ENCODE results near the gene CDIPT.
"Not testable (repeated sequence)": the region's sequence is repeated elsewhere in the genome, so short reads cannot be mapped to it uniquely, and the experiment has no call there.

Gene CDIPT

DNA sequence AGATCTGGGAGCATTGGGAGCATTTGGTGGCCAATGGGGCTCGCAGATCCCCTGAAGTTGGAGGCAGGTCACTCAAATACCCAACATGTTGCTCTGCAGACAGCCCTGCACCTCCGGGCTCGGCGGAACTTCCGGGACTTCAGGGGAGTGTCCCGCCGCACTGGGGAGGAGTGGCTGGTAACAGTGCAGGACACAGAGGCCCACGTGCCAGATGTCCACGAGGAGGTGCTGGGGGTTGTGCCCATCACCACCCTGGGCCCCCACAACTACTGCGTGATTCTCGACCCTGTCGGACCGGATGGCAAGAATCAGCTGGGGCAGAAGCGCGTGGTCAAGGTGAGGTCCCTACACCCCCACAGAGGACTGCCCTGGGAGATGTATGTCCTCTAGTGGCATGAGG lies 26.4 kb downstream of the CDIPT start:
- DNase-seq (ENCODE audit: low read depth, low spot score) = no peak
- ChIA-PET CTCF (interaction anchor here (5.4 kb wide), 1 partner anchor 11 kb away, joined by 37 read pairs; no protein-coding TSS in a partner anchor), POLR2A (no interaction called here)

DNA sequence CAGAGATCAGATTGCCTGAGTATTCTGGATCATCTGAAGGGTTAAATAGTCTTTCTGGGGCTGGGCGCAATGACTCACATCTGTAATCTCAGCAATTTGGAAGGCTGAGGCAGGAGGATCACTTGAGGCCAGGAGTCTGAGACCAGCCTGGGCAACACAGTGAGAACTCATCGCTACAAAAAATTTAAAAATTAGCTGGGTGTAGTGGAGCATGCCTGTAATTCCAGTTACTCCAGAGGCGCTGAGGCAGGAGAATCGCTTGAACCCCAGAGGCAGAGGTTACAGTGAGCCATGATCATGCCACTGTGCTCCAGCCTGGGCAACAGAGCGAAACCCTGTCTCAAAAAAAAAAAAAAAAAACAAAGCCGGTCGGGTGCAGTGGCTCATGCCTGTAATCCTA lies 27.1 kb downstream of the CDIPT start:
- ChIA-PET POLR2A (interaction anchor here (0.7 kb wide), 2 partner anchors 13 to 63 kb away, joined by 3 read pairs; partner anchors contain the start of gene SEZ6L2), CTCF (interaction anchor here (5.4 kb wide), 1 partner anchor 12 kb away, joined by 37 read pairs; no protein-coding TSS in a partner anchor)
- DNase-seq (ENCODE audit: low read depth, low spot score) = no peak
- TF ChIP-seq, protein P1, sequence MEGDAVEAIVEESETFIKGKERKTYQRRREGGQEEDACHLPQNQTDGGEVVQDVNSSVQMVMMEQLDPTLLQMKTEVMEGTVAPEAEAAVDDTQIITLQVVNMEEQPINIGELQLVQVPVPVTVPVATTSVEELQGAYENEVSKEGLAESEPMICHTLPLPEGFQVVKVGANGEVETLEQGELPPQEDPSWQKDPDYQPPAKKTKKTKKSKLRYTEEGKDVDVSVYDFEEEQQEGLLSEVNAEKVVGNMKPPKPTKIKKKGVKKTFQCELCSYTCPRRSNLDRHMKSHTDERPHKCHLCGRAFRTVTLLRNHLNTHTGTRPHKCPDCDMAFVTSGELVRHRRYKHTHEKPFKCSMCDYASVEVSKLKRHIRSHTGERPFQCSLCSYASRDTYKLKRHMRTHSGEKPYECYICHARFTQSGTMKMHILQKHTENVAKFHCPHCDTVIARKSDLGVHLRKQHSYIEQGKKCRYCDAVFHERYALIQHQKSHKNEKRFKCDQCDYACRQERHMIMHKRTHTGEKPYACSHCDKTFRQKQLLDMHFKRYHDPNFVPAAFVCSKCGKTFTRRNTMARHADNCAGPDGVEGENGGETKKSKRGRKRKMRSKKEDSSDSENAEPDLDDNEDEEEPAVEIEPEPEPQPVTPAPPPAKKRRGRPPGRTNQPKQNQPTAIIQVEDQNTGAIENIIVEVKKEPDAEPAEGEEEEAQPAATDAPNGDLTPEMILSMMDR (IDR thresholded peaks at IDR 0.05; ENCODE audit: insufficient read depth, low read length, missing control alignments) = no peak
- no peak overlapping the region for H3K4me3 ChIP-seq (ENCODE audit: low read depth, low read length)

More for the DNA sequence above, 26.4 kb downstream of the CDIPT start:
- no peak overlapping the region for H3K4me3 ChIP-seq (ENCODE audit: low read depth, low read length)
- TF ChIP-seq, protein P1 (IDR thresholded peaks at IDR 0.05; ENCODE audit: insufficient read depth, low read length, missing control alignments) = no peak

DNA sequence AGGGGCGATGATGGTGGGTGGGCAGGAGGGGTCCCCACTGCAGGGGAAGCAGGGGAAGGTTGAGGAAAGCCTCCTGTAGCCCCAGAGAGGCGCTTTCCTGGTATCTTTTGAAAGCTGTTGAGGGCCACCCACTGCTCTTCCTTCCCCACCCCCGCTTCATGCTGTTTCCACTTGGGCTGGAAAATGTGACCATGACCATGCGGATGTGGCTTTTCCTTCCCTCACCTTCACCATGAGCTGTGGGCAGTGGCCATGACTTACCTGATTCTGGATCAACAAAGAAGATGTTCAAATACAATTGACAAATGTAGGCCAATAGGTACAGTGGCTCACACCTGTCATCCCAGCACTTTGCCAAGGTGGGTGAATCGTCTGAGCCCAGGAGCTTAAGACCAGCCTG lies 28.9 kb downstream of the CDIPT start:
- TF ChIP-seq, protein P1 (IDR thresholded peaks at IDR 0.05; ENCODE audit: insufficient read depth, low read length, missing control alignments) = no peak
- H3K4me3 ChIP-seq (ENCODE audit: low read depth, low read length) = no peak overlapping the region
- no peak for DNase-seq (ENCODE audit: low read depth, low spot score)
- POLR2A ChIA-PET = no interaction called here
- CTCF ChIA-PET = interaction anchor here (1.4 to 5.4 kb wide), 3 partner anchors 11 to 50 kb away, joined by 3 to 37 read pairs (median 5); no protein-coding TSS in a partner anchor

DNA sequence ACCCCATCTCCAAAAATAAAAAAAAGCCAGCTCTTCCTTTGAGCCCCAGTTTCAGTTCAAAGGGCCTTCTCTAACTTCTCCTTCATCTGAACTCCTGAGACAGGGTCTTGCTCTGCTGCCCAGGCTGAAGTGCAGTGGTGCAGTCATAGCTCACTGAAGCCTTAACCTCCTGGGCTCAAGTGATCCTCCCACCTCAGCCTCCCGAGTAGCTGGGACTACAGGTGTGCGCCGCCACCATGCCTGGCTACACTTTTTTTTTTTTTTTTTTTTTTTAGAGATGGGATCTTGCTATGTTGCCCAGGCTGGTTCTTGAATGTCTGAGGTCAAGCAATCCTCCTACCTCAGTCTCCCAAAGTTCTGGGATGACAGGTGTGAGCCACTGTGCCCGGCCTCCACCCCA lies 29.8 kb downstream of the CDIPT start:
- H3K4me3 ChIP-seq (ENCODE audit: low read depth, low read length); POLR2A ChIA-PET; DNase-seq (ENCODE audit: low read depth, low spot score): not testable (repeated sequence)
- CTCF ChIA-PET = interaction anchor here (1.7 to 5.4 kb wide), 2 partner anchors 15 to 49 kb away, joined by 3 to 37 read pairs; no protein-coding TSS in a partner anchor

DNA sequence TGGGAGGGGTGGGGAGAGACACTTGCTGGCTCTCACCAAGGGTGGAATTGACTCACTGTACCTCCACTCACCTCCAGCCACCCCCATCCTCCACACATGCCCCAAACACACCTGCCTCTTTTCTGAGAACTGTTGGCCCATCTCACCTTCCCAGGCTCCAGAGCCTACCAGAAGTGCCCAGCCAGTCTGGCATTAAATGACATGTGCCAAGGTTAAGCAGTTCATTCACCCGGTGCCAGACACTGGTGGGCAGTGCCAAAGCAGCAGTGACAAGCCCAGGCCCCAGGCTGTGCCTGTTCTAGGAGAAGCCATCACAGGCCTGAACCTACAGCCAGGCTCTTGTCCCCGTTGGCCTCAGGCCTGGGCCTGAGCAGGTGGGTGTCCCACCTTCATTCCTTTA lies 31.5 kb downstream of the CDIPT start:
- CTCF ChIA-PET = no interaction called here
- POLR2A ChIA-PET = interaction anchor here (0.7 kb wide), 1 partner anchor 11 kb away, joined by 3 read pairs; no protein-coding TSS in a partner anchor
- DNase-seq (ENCODE audit: low read depth, low spot score) = no peak

DNA sequence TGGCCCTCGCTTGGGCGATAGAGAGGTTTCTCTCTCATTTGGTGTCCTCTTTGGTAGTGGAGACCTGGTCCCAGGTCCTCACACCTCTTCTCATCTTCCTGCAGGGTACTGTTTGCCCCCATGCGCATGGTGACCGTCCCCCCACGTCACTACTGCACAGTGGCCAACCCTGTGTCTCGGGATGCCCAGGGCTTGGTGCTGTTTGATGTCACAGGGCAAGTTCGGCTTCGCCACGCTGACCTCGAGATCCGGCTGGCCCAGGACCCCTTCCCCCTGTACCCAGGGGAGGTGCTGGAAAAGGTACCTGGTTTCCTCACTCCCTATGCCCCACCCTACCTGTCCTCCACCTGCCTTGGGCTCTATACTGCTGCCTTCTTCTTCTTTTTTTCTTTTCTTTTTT lies 32.3 kb downstream of the CDIPT start:
- no peak for DNase-seq (ENCODE audit: low read depth, low spot score)
- CTCF ChIA-PET = no interaction called here
- TF ChIP-seq, protein P1 (IDR thresholded peaks at IDR 0.05; ENCODE audit: insufficient read depth, low read length, missing control alignments) = no peak
- POLR2A ChIA-PET = interaction anchor here (0.7 kb wide), 1 partner anchor 11 kb away, joined by 3 read pairs; no protein-coding TSS in a partner anchor
- H3K4me3 ChIP-seq (ENCODE audit: low read depth, low read length) = no peak overlapping the region

More for the DNA sequence above, 31.5 kb downstream of the CDIPT start:
- H3K4me3 ChIP-seq (ENCODE audit: low read depth, low read length) = no peak overlapping the region
- TF ChIP-seq, protein P1 (IDR thresholded peaks at IDR 0.05; ENCODE audit: insufficient read depth, low read length, missing control alignments) = no peak

DNA sequence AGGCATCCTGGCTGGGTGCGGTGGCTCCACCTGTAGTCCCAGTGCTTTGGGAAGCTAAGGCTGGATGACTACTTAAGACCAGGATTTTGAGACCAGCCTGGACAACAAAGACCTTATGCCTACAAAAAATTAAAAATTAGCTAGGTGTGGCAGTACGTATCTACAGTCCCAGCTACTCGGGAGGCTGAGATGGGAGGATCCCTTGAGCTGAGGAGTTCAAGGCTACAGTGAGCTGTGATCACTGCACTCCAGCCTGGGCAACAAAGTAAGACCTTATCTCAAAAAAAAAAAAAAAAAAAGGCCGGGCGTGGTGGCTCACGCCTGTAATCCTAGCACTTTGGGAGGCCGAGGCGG lies 36.7 kb downstream of the CDIPT start:
- DNase-seq (ENCODE audit: low read depth, low spot score) = no peak
- TF ChIP-seq, protein P1 (IDR thresholded peaks at IDR 0.05; ENCODE audit: insufficient read depth, low read length, missing control alignments) = no peak
- POLR2A ChIA-PET = interaction anchor here (0.6 to 2.3 kb wide), 4 partner anchors 11 to 147 kb away, joined by 3 to 11 read pairs (median 4); partner anchors contain the start of gene PAGR1
- H3K4me3 ChIP-seq (ENCODE audit: low read depth, low read length) = no peak overlapping the region
- CTCF ChIA-PET = interaction anchor here (1.0 to 10.3 kb wide), 5 partner anchors 9 to 196 kb away, joined by 3 to 99 read pairs (median 5); partner anchors contain the start of gene C16orf92

All from AG04449 (cell line).